Lower lobe of right lung (tissue), 2 donors: Measurements from ENCODE around the gene MCM3. TPM values are rescaled to one million over a fixed set of nuclear protein-coding genes. Genes with fewer than 3 reads are reported as not detected.
A peak's percentile ranks its signal among the peaks of the same experiment; 100 is the strongest.

Source experiments
- ATAC-seq, 2 donors: fragments of 200-7000 bp; cut with Tn5 transposase; one replicate each; pipeline ENCODE4 v1.9.1; 2020 to 2022; ENCODE audit warnings: mild to moderate bottlenecking in 2 of 2, moderate library complexity in 2 of 2
- DNase-seq: peaks from one replicate; pipeline ENCODE4 v3.0.0-alpha.2; 2020
- H3K27ac ChIP-seq: fragments of 200-600 bp; one replicate; pipeline ENCODE4 v1.8.0; 2022
- H3K27me3 ChIP-seq: fragments of 200-600 bp; one replicate; pipeline ENCODE4 v1.8.0; 2022; ENCODE audit warnings: low read depth
- H3K36me3 ChIP-seq: fragments of 200-600 bp; one replicate; pipeline ENCODE4 v1.8.0; 2022; ENCODE audit warnings: mild to moderate bottlenecking
- H3K4me1 ChIP-seq: fragments of 200-600 bp; one replicate; pipeline ENCODE4 v1.8.0; 2022
- H3K4me3 ChIP-seq: fragments of 200-600 bp; one replicate; pipeline ENCODE4 v1.8.0; 2022; ENCODE audit warnings: mild to moderate bottlenecking
- H3K9me3 ChIP-seq: fragments of 200-600 bp; one replicate; pipeline ENCODE4 v1.8.0; 2022
- CTCF ChIP-seq: fragments of 200-600 bp; IDR thresholded peaks from one replicate; pipeline ENCODE4 v1.8.0; 2022; ENCODE audit warnings: antibody characterized with exemption, mild to moderate bottlenecking
- intact Hi-C: fragments of 100-400 bp; cut with DNase I; formaldehyde crosslinking; loops from one replicate; pipeline ENCODE4 v1.11.0; 2022
- total RNA-seq: library from RNA; stranded (reverse); fragmentation: NEBNext Ultra II Directional; extraction: Animal tissue kit (Norgen Biotek cat#: 25700); gene quantifications from one replicate; pipeline ENCODE4 v1.2.1, GENCODE V29; 2021
- donor health status: DM: no; HTN: yes; CAD: no; lungs with severe emphysema.

MCM3 gene
- total RNA-seq, 1 donor from 2014 or later = 25.6 TPM

- Histone ChIP-seq H3K4me3 (no peak overlapping the region), H3K36me3 (peaks cover 100% of the 10 kb centered on the region), H3K9me3 (no peaks in the 10 kb centered on the region), H3K4me1 (peaks cover 4% of the 10 kb centered on the region), H3K27ac (no peak overlapping the region), H3K27me3 (no peaks in the 10 kb centered on the region)
- ATAC-seq (no peak), DNase-seq (no peak)
- intact Hi-C loops = no loop called here
- TF ChIP-seq CTCF = no peak
These were observed 8.4 kb downstream of the MCM3 start for GRCh38 chr6:52276130-52276529.

GRCh38 chr6:52271852-52272460 is 12.6 kb downstream of the MCM3 start:
- TF ChIP-seq CTCF = no peak
- no peak for DNase-seq
- intact Hi-C loops = no loop called here
- Histone ChIP-seq H3K9me3 (no peaks in the 10 kb centered on the region), H3K4me3 (no peak overlapping the region), H3K4me1 (peaks cover 4% of the 10 kb centered on the region), H3K27ac (peak overlapping the region; percentile 32), H3K27me3 (no peaks in the 10 kb centered on the region), H3K36me3 (peaks cover 96% of the 10 kb centered on the region)
- peak; percentile 41 to 72 for ATAC-seq

- no peak overlapping the region for H3K4me3 ChIP-seq
- no peak overlapping the region for H3K27ac ChIP-seq
- H3K4me1 ChIP-seq = no peaks in the 10 kb centered on the region
- peaks cover 72% of the 10 kb centered on the region for H3K36me3 ChIP-seq
- intact Hi-C loops = no loop called here
- no peaks in the 10 kb centered on the region for H3K9me3 ChIP-seq
- TF ChIP-seq CTCF = peak; percentile 95
- ATAC-seq (peak; percentile 77 to 84), DNase-seq (peak; percentile 64)
- H3K27me3 ChIP-seq = no peaks in the 10 kb centered on the region
These were observed 20.6 kb downstream of the MCM3 start for GRCh38 chr6:52263709-52264540.

- H3K27ac ChIP-seq = no peak overlapping the region
- intact Hi-C loops = no loop called here
- H3K9me3 ChIP-seq = no peaks in the 10 kb centered on the region
- no peak overlapping the region for H3K4me3 ChIP-seq
- no peak for ATAC-seq
- no peaks in the 10 kb centered on the region for H3K4me1 ChIP-seq
- TF ChIP-seq CTCF = no peak
- peaks cover 60% of the 10 kb centered on the region for H3K36me3 ChIP-seq
- H3K27me3 ChIP-seq = no peaks in the 10 kb centered on the region
- DNase-seq = no peak
These were observed 21.8 kb downstream of the MCM3 start for GRCh38 chr6:52262620-52263344.

GRCh38 chr6:52261229-52261628 is 23.3 kb downstream of the MCM3 start:
- H3K36me3 ChIP-seq = peaks cover 47% of the 10 kb centered on the region
- no peaks in the 10 kb centered on the region for H3K9me3 ChIP-seq
- no peaks in the 10 kb centered on the region for H3K4me1 ChIP-seq
- no peak overlapping the region for H3K4me3 ChIP-seq
- ATAC-seq = no peak
- no peak for DNase-seq
- no peaks in the 10 kb centered on the region for H3K27me3 ChIP-seq
- TF ChIP-seq CTCF = no peak
- intact Hi-C loops = no loop called here
- H3K27ac ChIP-seq = no peak overlapping the region
